HFF-Myc (cell line): ENCODE measurements around the gene YARS1.

ENCODE experiments used
- DNase-seq: peaks from one replicate; pipeline ENCODE4 v3.0.0-alpha.2; 2011; ENCODE audit warnings: low read depth; ENCODE audit errors: extremely low read depth
- H3K4me3 ChIP-seq: replicated peaks from 2 replicates; pipeline ENCODE4 v1.5.1; 2011; ENCODE audit warnings: low read depth, mild to moderate bottlenecking, control low read depth, low read length
- CTCF ChIP-seq: IDR thresholded peaks from 2 replicates; pipeline ENCODE4 v1.5.1; 2012; ENCODE audit warnings: mild to moderate bottlenecking, low read depth, low read length, control low read depth; ENCODE audit errors: missing control alignments

Gene YARS1

GRCh38 chr1:32764826-32765569, 52.2 kb downstream of the YARS1 start:
- DNase-seq: no peak
- TF ChIP-seq CTCF: no peak
- no peak overlapping the region for H3K4me3 ChIP-seq

GRCh38 chr1:32763221-32763620, 53.9 kb downstream of the YARS1 start:
- TF ChIP-seq CTCF: no peak

DNA sequence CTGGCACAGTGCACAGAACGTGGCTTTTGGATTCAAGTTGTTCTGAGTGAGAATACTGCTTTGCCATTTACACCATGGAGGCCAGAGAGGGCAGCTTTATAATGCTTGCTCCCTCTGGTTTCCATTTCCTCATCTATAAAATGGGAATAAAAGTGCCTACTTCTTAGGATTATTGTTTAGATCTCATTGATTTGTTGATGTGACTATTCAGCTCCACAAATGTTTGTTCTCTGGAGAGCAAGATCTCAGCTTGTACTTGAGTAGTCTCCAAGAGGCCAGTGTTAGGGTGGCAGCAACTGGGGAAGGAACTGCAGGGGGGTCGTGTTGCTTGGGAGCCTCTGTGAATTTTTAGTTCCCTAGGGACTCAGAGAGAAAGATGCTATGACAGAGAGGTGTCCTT, 55.2 kb downstream of the YARS1 start:
- no peak for TF ChIP-seq CTCF
- DNase-seq: no peak
- no peak overlapping the region for H3K4me3 ChIP-seq

More at GRCh38 chr1:32763221-32763620, 53.9 kb downstream of the YARS1 start:
- DNase-seq: no peak
- H3K4me3 ChIP-seq: no peak overlapping the region

DNA sequence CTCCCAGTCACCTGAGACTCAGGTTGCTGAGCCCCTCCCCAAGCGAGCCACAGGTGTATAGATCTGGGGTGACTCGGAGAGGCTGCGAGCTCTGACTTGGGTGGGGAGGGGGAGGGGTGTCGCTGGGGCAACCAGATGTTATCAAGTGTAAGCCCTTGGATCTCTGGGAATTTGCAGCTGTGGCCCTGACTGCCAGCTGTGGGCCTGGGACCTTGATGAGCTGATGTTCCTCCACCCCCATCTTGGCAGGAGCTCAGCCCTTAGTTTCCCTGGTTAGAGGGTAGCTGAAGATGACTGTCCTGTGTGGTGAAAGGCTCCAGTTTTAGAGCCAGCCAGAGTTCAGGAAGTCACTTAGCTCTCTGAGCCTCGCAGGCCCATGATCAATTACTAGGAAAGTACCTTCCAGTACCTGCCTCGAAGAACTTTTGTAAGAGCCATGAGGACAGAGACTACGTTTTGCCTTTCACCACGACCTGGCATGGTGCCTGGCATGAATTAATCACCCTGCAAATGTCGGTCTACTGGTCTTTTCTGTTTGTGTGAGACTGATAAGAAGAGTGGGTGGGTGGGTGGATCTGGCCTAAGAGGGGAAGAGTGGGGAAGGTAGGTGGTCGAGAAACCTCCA, 55.8 kb downstream of the YARS1 start:
- no peak for TF ChIP-seq CTCF
- H3K4me3 ChIP-seq: no peak overlapping the region

DNA sequence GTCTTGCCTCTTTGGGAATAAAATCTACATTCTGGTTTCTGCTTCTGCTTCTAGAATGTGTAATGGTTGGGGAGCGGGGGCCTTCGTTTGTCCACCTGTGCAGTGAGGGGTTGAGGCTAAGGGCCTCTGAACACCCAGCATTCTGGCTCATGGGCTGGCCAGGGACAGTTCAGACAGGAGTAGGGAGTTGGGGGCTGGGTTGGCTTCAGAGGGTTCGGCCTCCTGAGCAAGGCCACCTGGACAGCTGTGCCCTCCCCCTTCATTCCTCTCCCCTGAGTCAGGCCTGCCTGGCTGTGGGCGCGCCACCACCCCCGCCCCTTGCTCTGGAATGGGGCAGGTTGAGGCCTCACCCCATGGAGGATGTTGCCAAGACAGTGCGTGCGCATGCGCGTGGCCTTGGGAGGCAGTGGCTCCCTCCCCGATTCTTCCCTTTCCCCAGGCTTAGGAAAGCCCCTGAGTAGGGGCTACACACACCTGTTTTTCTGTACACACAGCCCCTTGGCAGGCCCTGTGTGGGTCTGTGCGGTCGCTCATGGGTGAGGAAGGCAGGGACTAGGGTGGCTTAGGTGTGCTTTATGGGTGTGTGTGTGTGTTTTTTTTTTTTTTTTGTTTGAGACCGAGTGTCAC, 57.0 kb downstream of the YARS1 start:
- no peak for TF ChIP-seq CTCF
- H3K4me3 ChIP-seq: no peak overlapping the region
- no peak for DNase-seq

More for the DNA sequence above, 55.8 kb downstream of the YARS1 start:
- no peak for DNase-seq

GRCh38 chr1:32759521-32759981, 57.6 kb downstream of the YARS1 start:
- no peak for TF ChIP-seq CTCF
- DNase-seq: no peak
- H3K4me3 ChIP-seq: no peak overlapping the region
